A549 treated with Hydrocortisone at 1 μM for 4 hours (cell line): ENCODE measurements around the gene GGCX. TPM values are rescaled to one million over a fixed set of nuclear protein-coding genes. Genes with fewer than 3 reads are reported as not detected.

Experiments used
- total RNA-seq: library from RNA; stranded (reverse); fragments of 200-300 nt; extraction: Qiagen RNA extraction; gene quantifications from 5 replicates; pipeline ENCODE4 v1.2.3, GENCODE V29; 2022

Gene GGCX
- 39.5 to 46.3 TPM (median 44.6 TPM) in 5 replicates for total RNA-seq

DNA sequence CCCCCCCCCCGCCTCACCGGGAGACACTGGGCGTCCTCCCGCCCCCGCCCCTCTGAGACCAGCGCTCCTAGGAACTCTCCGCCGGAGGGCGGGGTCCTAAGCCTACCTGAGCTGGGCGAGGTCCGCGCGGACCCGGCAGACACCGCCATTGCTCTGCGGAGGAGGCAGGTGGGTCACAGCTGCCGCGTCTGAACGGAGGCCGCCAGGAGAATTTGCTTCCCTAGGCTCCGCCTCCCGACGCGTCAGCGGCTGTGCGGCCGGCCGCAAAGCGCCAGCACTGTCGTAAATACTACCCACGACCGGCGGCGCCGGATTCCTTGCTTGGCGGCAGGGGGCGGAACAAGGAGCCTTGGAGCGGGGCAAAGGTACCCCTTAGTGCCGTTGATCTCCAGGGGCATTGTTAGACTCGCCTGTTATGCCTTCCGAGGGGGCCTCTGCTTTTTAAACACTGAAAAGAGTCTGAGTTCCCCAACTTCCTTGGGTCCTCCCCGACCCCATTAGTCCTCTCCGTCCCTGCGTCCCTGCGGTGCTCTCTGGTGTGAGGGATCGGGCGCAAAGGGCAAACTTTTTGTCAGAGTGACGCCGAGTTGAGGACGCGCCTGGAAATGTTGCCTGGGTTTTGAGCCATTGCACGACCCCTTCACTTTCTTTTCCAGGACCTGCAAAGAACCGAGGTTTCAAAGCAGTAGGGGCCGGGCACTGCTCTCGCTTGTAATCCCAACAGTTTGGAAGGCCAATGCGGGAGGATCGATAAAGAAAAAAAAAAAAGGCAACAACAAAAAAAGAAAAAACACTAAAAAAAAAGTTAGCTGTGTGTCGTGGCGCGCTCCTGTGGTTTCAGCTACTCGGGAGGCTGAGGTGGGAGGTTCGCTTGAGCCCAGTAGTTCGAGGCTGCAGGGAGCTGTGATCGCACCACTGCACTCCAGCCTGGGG, at the start of gene GGCX:
GGCX (minus strand) TSS at position 214 of the 933 bp plus-strand sequence; CDS start at position 149, 65 bp downstream.

DNA sequence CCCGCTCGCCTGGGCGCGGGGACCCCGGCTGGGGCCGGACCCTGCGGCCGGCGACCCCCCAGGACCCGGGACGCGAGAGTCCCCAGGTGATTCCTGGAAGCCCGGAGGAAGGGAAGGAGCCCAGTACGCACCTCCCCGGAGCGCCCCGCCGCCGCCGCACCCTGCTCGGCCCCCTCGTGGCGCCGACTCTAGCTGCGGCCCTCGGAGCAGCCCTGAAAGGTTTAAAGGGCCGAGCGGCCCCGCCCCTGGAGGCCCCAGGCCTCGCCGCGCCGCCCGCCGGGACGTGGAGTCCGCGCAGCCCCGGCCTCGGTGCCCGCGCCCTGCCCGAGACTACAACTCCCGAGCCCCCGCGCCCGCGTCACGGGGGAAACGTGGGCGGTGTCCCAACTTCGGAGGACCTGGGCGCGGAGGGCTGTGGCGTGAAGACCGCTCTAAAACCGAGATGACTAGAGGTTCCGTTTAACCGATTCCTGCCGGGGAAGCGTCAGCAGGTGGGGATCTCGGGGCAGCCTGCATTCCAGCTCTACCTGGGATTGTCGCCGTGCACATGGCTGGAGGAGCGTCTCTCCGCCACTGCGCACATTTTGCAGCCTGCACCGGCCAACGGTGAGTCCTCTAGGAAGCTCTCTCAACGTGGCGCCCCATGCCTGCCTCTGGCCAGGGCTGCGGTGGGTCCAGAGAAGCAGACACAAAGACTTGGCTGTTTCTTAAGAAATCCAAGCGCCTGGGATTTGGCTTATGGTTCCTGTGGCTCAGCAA, 41.4 kb upstream of the GGCX start, which contains the start of gene TMEM150A:
TMEM150A (minus strand) TSS at position 223 of the 759 bp plus-strand sequence. CDS start 750 bp downstream, outside the sequence.

GRCh38 chr2:85595301-85596025, 34.2 kb upstream of the GGCX start, which contains the start of gene RNF181:
Gene RNF181, plus strand, starts transcription at chr2:85595745. Its CDS starts 19 bp downstream, at chr2:85595764.

GRCh38 chr2:85584354-85584856, 23.1 kb upstream of the GGCX start, which contains the start of gene VAMP5:
Gene VAMP5, plus strand, starts transcription at chr2:85584431. Its CDS starts 60 bp downstream, at chr2:85584491.

GRCh38 chr2:85577386-85578242, 16.3 kb upstream of the GGCX start, which contains the start of gene VAMP8:
Gene VAMP8, plus strand, starts transcription at chr2:85577586. Its CDS starts 61 bp downstream, at chr2:85577647.

GRCh38 chr2:85538507-85539360, 22.6 kb downstream of the GGCX start, which contains the start of gene MAT2A:
Gene MAT2A, plus strand, starts transcription at chr2:85539168. Its CDS starts 120 bp downstream, at chr2:85539288.

Other genes starting within 250 kb of the GGCX start
- gene TGOLN2, start 233.5 kb downstream of the GGCX start, total RNA-seq: 82.7 to 124 TPM (median 99.2 TPM) in 5 replicates
- gene RETSAT, start 207.0 kb downstream of the GGCX start, total RNA-seq: 51.4 to 61.3 TPM (median 53.8 TPM) in 5 replicates
- gene ELMOD3, start 206.7 kb downstream of the GGCX start, total RNA-seq: 10.6 to 15.2 TPM (median 11.6 TPM) in 5 replicates
- gene CAPG, start 151.1 kb downstream of the GGCX start, total RNA-seq: 89.8 to 122 TPM (median 104 TPM) in 5 replicates
- gene SH2D6, start 142.8 kb downstream of the GGCX start, total RNA-seq: 0.26 to 1.3 TPM (median 0.81 TPM) in 5 replicates
- gene MAT2A, start 22.3 kb downstream of the GGCX start, total RNA-seq: 541 to 655 TPM (median 567 TPM) in 5 replicates
- 15.1 to 19.3 TPM (median 16.7 TPM) in 5 replicates for gene VAMP8, start 16.1 kb upstream of the GGCX start, total RNA-seq
- 0.20 to 0.25 TPM in 2 of 5 replicates, not detected in the others for gene VAMP5, start 22.9 kb upstream of the GGCX start, total RNA-seq
- 162 to 196 TPM (median 184 TPM) in 5 replicates for gene RNF181, start 34.3 kb upstream of the GGCX start, total RNA-seq
- 13.4 to 16.0 TPM (median 14.5 TPM) in 5 replicates for gene TMEM150A, start 41.2 kb upstream of the GGCX start, total RNA-seq
- gene C2orf68, start 50.6 kb upstream of the GGCX start, total RNA-seq: 19.3 to 28.5 TPM (median 24.6 TPM) in 5 replicates
- gene USP39, start 54.7 kb upstream of the GGCX start, total RNA-seq: 67.9 to 81.2 TPM (median 72.4 TPM) in 5 replicates
- 0.06 to 0.31 TPM (median 0.13 TPM) in 5 replicates for gene SFTPB, start 106.7 kb upstream of the GGCX start, total RNA-seq
- 0.08 to 0.31 TPM (median 0.18 TPM) in 5 replicates for gene GNLY, start 132.9 kb upstream of the GGCX start, total RNA-seq
- 14.5 to 20.4 TPM (median 19.1 TPM) in 5 replicates for gene ATOH8, start 192.5 kb upstream of the GGCX start, total RNA-seq